Fibroblast of skin of left quadriceps (primary cell): ENCODE results near the gene RPS6KA1.
"Not testable (repeated sequence)": the region's sequence is repeated elsewhere in the genome, so short reads cannot be mapped to it uniquely, and the experiment has no call there.

Source experiments
- DNase-seq, 2 experiments: peaks; one replicate each; pipeline ENCODE4 v3.0.0-alpha.2; 2013; ENCODE audit warnings: low read depth in 2 of 2

Gene RPS6KA1

GRCh38 chr1:26597629-26598039, 68.1 kb downstream of the RPS6KA1 start:
- peak in 1 of 2 experiments; percentile 35 for DNase-seq

- no peak for DNase-seq
Observed at GRCh38 chr1:26598890-26599289, 69.3 kb downstream of the RPS6KA1 start.

- DNase-seq: peak in 1 of 2 experiments; percentile 48
Observed at GRCh38 chr1:26602378-26602959, 72.9 kb downstream of the RPS6KA1 start.

- DNase-seq: no peak
Observed at GRCh38 chr1:26603856-26604255, 74.3 kb downstream of the RPS6KA1 start.

GRCh38 chr1:26607186-26607585, 77.6 kb downstream of the RPS6KA1 start:
- DNase-seq: no peak

- DNase-seq: no peak
Observed at GRCh38 chr1:26608895-26609294, 79.3 kb downstream of the RPS6KA1 start.

- DNase-seq: no peak
Observed at GRCh38 chr1:26610781-26611180, 81.2 kb downstream of the RPS6KA1 start.

- DNase-seq: not testable (repeated sequence)
Observed at GRCh38 chr1:26612627-26613026, 83.1 kb downstream of the RPS6KA1 start.

- DNase-seq: no peak
Observed at GRCh38 chr1:26614655-26615411, 85.3 kb downstream of the RPS6KA1 start.

- no peak for DNase-seq
Observed at GRCh38 chr1:26616881-26617280, 87.3 kb downstream of the RPS6KA1 start.

GRCh38 chr1:26618561-26618960, 89.0 kb downstream of the RPS6KA1 start:
- DNase-seq: no peak
